Fibroblast of skin of right biceps (primary cell): ENCODE data around the gene CRADD.
"Not testable (repeated sequence)": the region's sequence is repeated elsewhere in the genome, so short reads cannot be mapped to it uniquely, and the experiment has no call there.

Experiments
- DNase-seq: peaks from one replicate; pipeline ENCODE4 v3.0.0-alpha.2; 2013

Gene CRADD

GRCh38 chr12:93912086-93912733 lies 235.0 kb downstream of the CRADD start:
- DNase-seq, result no peak

GRCh38 chr12:93913845-93914244 lies 236.7 kb downstream of the CRADD start:
- DNase-seq, result peak; percentile 92

DNA sequence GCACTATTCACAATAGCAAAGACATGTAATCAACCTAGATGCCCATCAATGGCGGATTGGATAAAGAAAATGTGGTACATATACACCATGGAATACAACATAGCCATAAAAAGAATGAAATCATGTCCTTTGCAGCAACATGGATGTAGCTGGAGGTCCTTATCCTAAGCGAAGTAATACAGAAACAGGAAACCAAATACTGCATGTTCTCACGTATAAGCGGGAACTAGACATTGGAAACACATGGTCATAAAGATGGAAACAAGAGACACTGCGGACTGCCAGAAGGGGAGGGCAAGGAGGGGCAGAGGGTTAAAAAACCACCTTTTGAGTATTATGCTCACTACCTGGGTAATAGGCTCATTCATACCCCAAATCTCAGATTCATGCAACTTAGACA lies 237.1 kb downstream of the CRADD start:
- DNase-seq, result peak; percentile 30

GRCh38 chr12:93915411-93915810 lies 238.2 kb downstream of the CRADD start:
- DNase-seq, result no peak

DNA sequence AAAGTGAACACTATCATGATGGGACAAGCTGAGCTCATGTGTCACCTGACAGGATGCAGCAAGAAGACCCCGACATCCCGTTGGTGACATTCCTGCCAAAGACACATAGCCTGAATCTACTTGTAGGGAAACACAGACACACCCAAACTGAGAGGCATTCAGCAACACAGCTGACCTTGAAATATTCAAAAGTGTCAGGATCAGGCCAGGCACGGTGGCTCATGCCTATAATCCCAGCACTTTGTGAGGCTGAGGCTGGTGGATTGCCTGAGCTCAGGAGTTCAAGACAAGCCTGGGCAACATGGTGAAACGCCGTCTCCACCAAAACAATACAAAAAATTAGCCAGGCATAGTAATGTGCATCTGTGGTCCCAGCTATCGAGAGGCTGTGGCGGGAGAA lies 239.2 kb downstream of the CRADD start:
- DNase-seq, result no peak

- DNase-seq, result peak; percentile 86
Measured at GRCh38 chr12:93918262-93918661, 241.1 kb downstream of the CRADD start.

DNA sequence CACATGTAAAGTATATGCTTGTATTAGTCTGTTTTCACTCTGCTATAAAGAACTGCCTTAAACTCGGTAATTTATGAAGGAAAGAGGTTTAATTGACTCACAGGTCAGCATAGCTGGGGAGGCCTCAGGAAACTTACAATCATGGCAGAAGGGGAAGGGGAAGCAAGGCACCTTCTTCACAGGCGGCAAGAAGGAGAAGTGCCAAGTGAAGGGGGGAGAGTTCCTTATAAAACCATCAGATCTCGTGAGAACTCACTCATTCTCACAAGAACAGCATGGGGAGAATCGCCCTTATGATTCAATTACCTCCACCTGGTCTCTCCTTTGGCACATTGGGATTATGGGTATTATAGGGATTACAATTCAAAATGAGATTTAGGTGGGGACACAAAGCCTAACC lies 241.7 kb downstream of the CRADD start:
- no peak for DNase-seq

DNA sequence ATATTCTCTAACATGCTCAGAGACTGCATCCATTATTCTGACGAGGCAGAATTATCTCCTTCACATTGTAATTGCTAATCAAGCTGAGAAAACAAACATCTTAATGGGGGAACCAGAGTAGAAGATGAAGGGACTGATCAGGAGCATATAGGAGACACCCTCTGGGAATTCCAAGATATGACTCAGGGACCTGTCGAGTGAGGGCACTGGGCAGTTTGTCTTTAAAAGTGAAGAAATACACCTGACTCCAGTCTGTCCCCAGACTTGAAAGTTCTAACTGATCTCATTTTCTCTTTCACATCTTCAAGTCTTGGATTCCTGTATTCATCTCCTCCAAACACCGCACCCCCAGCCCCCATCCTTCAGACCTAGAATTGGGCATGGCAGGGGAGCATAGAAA lies 244.3 kb downstream of the CRADD start:
- DNase-seq, result no peak

- DNase-seq, result no peak
Measured at GRCh38 chr12:93922583-93923006, 245.4 kb downstream of the CRADD start.

DNA sequence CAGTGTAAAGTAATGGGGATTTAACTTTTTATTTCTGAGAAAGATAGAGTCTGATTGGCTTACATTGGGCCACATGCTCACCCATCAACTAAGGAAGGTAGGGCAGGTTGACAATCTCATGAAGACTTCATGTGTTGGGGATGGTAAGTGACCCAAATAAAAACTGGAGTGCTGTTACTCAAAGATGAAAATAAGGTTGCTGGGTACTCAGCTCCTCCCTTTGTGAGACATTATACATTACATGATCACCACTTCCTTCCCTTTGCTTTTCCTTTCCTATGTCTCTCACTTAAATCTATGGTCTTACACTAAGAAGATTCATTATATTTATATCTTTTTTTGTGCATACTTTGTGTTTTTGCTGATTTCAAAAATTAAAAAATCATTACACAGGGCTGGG lies 247.2 kb downstream of the CRADD start:
- DNase-seq, result no peak

DNA sequence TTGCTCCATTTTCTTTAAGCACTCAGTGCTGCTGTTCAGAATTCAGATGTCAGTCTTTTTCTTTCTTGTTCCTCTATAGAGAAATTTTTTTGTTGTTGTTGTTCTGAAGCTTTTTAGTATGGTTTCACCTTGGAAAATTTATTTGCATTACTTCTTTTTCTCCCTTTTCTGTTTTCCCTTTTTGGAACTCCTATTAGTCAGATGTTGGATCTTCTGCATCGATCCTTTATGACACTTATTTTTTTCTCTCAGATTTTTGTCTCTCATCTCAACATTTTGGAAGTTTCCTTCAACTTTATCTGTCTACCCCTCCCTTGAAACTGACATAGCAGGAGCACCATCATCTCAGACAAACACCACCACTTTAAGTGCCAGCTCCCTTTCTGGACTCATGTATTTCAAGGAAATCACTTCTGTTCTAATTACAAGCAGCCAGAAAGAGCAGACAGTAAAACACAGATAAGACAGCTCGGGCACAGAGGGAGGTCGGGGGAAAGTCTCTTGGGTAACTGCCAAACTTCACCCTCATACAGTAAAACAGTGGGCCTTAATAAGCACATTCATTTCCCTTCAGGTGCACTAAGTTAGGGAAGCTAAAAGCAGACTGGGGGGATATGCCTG lies 248.5 kb downstream of the CRADD start:
- DNase-seq, result no peak

GRCh38 chr12:93926237-93926636 lies 249.1 kb downstream of the CRADD start:
- no peak for DNase-seq

GRCh38 chr12:93929081-93929480 lies 251.9 kb downstream of the CRADD start:
- DNase-seq, result not testable (repeated sequence)

DNA sequence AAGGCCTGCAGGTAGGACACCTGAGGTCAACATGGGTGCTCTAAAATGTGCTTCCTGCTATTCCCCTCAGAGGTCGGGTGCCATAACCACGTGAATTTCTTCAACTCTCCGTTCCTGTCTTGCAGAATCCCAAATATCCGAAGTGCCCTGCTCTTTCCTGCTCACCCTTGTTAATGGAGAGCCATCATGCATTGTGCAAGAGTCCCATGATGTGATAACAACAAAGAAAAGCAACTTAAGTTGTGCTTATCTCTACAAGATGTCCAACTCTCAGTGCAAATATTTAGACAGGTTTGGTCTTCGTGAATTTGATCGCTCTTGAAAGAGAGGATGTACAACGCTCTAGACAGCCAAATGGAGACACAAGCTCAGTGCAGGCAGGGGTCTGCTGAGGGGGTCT lies 260.6 kb downstream of the CRADD start:
- no peak for DNase-seq

GRCh38 chr12:93938317-93938716 lies 261.1 kb downstream of the CRADD start:
- DNase-seq, result no peak

DNA sequence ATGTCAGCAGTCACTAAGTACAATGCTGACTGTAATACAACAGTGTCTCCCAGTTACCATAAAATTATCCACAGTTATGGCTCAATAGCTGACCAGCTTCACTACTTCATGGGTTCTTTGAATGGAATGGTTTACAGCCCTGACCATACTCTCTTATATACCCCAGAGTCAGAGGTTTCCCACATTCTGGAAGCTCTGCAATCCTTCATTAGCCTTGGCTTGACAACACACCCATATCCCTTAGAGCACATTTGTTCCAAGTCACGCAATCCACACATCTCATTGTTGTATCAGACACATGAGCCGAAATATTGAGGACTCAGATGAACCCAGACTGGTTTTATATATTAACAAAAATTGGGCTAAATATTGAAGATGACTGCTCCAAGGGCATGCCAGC lies 261.8 kb downstream of the CRADD start:
- DNase-seq, result no peak

DNA sequence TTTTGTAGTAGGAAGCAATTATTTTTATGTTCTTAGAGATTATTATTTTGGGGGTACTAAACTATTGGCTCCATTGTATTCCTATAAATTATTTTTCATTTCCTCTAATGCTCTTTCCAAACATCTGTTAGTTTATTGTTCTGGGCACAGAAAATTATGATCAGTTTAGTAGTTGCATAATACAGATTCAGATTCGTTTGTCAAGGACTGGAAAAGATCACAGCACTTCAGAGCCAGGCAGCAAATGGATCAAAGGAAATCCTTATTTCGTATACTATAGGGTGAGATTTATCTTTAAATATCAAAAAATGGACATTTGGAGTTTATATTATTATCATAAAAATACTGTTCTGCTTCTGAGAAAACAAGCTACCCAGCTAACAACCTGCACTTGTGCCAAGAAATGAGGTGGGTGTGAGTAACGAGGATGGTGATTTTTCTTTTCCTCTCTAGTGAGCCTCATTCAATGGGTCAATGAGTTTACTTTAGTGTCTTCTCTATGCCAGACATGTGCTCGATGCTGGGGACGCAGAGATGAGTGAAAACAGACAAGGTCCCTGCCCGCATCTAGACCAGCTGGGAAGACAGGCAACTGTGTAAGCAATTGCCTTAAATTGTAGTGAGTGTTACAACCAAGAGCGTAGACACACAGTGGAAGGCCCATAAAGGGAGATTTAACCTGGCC lies 262.6 kb downstream of the CRADD start:
- DNase-seq, result no peak

- peak; percentile 63 for DNase-seq
Measured at GRCh38 chr12:93943780-93944179, 266.6 kb downstream of the CRADD start.

DNA sequence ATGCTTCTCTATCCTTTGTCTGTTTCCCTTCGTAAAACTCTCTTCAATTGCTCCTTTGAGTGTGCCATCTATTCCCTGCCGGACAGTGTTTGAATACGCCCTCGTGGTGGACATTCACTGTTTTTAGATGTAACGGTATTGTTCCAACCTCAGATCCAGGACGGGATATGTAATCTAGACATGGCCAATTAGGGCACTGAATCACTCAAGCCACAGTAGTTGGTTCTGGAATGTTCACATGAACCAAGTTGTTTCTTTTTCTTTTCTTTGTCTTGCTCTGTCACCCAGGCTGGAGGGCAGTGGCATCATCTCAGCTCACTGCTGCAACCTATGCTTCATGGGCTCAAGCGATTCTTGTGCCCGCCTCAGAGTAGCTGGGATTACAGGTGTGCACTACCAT lies 267.0 kb downstream of the CRADD start:
- DNase-seq, result peak; percentile 37
